HG02588 (cell line): ENCODE measurements around the gene CHPF.

Experiments used
- ATAC-seq: cut with Tn5 transposase; IDR thresholded peaks from one replicate; pipeline ENCODE4 v1.9.1; 2021; ENCODE audit warnings: mild to moderate bottlenecking, moderate library complexity; ENCODE audit not compliant: unreplicated experiment

The CHPF gene

GRCh38 chr2:219514836-219515235 lies 28.8 kb downstream of the CHPF start:
- no peak for ATAC-seq

DNA sequence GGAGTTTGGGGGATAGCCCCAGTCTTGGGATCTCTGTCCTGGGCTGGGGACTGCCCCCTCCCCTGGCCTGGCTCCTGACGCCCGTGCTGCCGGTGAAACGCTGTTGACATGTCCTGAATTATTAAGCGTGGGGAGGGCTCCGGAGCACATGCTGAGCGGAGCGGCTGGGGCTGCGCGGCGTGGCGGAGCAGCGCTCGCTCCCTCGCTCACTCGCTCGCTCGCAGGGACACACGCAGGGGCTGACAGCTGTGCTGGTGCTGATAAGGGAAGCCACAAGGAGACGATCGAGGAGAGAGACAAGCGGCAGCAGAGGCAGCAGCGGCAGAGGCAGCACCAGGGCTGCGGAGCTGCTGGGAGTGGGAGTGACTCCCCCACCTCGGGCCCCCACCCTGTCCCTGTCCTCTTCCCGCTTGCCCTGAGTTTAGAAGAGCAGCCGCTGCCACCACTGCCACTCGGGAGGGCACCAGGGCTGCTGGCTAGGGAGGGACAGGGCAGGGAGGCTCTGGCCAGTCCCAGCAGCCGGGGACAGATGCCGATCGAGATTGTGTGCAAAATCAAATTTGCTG lies 29.3 kb downstream of the CHPF start, which contains the start of gene ASIC4:
Gene ASIC4, plus strand, starts transcription at position 287 of the 566 bp plus-strand sequence. Its CDS starts 243 bp downstream, at position 530.
- no peak for ATAC-seq

DNA sequence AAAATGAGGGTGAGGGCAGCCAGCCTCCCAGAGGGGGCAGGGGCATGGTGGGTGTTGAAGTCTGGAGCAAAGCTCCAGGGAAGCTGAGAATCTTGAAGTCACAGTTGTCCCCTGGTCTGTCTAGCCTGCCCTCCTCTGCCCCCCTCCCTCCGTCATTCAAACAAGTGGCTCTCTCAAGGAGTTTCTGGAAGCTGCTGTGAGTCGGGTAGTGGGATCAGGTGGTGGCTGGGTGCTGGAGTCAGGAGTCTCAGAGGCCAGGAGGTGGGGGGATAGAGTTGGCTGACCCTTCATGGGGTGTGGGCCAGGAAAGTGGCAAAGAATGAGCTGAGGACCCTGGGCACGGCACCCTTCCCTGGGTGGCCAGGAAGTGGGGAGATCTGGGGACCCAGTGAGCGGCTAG lies 29.8 kb downstream of the CHPF start:
- ATAC-seq: no peak

- ATAC-seq: no peak
Observed at GRCh38 chr2:219512524-219513216, 30.9 kb downstream of the CHPF start.

- no peak for ATAC-seq
Observed at GRCh38 chr2:219511547-219512325, 31.9 kb downstream of the CHPF start.

DNA sequence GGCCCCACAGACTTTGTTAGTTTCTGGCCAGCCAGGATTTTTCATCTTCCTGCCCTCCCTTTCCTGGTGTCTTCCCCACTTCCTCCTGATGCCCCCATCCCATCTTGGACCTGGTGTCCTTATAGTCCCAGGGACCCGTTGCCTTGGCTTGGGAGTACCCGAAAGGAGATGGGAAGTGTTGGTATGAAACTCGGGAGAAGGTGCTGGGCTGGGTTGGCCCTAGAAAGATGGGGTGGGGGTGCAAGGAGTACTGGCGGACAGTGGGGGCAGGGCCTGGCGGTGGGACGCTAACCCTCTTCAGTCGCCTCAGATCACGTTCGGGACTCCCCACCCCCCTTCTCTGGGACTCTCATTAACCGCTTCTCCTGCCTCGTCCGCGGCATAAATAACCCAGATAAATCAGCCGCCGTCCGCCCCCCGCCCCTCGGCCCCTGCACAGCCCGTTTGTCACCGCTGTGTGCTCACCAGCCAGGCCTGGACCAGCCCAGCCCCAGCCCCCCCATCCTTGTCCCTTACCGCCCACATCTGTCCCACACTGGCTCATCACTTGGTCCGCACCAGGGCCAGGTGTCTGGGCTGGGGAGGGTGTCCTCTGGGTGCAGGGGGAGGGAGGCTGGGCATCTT lies 33.0 kb downstream of the CHPF start:
- no peak for ATAC-seq

DNA sequence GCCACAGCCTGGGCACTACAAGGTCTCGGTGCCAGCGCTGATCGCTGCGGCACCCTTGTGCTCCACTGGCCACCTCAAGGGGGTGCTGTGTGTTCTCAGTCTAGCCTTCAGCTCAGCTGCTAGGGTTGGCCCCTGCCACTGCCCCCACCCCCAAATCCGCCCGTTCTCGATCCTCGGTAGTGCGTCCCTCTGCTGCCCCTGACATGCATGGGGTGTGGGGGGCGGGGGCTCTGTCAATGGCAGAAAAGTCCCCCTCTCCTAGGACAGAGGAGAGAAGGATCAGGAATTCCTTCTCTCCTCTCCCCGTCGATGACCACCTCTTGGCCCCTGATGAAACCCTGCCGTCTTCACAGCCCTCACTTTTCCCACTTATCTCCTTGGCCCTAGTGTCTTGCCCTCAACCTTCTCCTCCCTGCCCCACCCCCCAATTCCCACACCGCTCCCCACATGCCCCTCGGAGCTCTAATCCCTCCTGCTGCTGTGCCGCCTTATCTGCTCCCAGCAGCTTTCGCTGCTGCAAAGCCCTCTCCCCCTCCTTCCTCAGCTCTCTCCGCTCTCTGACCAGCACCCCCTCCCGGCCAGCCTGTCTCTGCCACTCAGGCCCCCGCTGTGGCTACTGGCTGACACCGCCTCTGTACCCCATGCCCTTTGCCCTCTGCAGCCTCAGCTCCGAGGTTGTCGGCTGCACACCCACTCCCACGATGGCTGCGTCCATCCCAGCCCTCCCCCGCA lies 33.7 kb downstream of the CHPF start:
- ATAC-seq: peak; percentile 54

GRCh38 chr2:219508971-219509779 lies 34.4 kb downstream of the CHPF start:
- ATAC-seq: peak; percentile 11

DNA sequence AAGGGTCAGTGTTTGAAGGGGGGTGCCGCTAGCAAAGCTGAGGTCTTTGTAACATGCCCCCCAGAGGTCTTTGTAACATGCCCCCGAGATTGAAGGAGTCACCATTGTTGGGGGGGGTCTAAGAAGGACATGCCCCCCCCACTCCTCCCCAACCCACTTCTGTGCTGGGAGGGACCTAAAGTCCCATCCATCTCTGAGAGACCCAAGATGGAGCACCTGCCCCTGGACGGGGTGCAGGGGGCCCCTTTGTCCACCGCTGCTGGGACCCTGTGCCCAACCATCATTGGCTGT lies 35.2 kb downstream of the CHPF start:
- no peak for ATAC-seq

DNA sequence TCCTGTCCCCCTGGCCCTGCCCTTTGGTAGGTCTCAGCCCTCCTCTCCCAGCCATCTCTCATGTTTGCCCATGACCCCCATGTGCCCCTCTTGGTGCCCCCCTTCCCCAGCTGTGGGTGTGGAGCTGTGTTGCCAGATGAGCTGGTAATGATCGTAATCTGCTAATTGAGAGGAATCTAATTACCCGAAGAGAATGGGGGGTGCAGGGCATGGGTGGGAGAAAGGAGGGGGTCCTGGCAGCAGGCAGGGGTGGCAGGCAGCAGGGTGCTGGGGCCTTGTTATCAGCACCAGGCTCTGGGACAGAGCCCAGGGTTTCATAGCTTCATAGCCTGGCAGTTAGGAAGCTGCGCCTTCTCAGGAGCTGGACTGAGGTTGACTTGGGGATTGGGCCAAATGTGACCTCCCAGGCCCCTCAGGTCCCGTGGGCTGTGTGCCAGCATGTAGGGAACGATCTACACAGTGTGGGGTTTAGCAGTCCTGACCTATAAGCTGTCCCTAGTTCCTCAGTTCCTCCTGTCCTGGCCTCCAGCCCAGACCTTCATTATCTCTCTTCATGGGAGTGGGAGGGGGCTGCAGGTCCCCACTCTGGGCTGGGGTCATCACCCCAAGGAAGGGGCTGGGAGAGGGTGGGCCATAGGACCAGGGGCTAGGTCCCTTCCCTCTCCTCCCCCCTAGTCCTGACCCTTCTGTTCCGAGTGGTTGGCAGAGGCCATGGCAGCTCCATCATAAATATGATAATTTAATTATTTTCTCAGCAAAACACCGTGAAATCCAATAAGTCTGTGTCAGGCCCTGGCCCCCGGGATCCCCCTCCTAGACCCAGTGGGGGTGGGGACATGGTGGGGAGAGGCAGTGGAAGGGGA lies 35.8 kb downstream of the CHPF start:
- no peak for ATAC-seq

DNA sequence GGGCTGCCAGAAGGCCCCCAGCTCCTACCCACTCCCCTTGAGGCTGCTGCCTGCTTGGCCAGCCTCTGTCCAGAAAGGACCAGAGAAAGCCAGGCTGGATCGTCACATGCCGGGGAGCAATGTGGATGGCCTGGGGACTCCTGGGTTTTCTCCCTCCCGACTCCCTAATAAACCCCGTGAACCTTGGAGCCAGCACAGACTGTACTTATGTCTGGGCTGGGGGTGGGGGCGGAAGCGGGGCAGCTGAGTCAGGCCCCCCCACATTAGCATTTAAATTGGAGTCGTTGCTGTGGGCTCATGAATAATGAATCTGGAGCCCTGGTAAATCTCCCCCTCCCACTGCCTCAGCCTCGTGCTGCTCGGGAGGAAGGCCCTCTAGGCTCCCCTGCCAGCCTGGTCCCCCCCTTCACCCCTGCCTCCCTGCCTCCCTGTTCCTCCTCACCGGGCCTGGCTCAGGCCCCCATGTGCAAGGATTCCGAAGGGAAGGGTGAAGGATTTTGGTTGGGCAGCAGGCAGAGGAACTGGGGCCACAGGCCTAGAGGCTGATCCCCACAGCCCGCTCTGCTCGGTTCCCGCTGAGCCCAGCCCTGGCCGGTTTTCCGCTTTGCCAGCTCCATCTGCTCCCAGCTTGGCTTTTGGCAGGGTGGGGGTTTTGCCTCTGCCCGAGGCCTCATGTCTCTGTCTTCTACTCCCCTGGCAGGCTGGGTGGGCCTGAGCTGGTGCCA lies 36.6 kb downstream of the CHPF start:
- ATAC-seq: no peak

DNA sequence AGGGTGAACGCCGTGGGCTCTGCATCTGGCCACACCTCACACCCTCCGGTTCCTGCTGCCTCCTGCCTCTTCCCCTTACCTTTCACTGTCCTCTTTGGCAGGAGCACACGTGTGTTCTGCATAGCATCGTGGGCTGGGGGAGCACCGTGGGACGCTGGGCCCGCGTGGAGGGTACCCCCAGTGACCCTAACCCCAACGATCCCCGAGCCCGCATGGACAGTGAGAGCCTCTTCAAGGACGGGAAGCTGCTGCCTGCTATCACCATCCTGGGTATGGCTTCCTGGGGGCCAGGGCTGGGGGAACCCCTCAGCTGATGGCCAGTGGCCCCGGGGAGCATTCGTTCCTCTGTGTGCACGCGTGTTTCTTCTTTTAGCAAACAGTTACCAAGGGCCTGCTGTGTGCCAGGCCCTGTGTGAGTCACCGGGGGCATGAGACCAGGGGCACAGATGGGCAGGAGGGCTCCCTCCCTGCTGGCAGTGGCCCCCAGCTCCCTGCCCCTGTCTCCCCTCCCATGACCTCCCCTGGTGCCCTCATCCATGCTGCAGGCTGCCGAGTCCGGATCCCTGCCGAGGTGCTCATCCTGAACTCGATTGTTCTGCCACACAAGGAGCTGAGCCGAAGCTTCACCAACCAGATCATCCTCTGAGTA lies 37.3 kb downstream of the CHPF start:
- ATAC-seq: no peak

DNA sequence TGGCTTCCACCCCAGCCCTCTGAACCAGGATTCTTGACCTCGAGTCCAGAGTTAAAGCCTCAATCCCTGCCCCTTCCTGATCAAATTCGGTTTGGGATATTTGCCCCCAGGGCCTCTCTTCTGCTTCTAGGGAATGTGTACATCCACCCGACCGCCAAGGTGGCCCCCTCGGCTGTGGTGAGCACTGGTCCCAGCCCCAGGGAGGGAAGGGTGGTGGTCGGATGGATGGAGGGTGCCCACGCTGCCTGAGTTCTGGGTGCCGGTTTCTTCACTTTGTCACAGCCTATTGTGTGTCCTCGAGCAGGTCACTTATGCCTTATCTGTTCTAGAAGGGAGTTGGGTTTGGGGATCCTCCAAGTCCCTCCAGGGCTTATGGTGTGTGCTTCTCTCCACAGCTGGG lies 38.0 kb downstream of the CHPF start:
- ATAC-seq: no peak

DNA sequence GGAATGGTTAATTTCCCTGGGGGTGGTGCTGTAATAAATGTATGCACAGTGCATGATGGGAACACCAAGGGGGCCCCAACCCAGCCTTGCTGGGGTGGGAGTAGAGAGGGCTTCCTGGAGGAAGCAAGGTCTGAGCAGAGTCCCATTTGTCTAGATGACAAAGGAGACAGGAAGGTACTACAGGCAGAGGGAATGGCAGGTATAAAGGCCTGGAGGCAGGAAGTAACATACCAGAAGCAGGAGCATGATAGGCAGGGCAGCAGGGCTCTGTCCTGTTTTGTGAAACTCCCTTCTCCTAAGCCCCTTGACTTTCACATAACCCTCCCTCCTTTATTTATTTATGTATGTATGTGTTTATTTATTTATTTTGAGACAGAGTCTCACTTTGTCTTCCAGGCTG lies 41.0 kb downstream of the CHPF start:
- no peak for ATAC-seq

GRCh38 chr2:219501849-219502248 lies 41.8 kb downstream of the CHPF start:
- no peak for ATAC-seq

DNA sequence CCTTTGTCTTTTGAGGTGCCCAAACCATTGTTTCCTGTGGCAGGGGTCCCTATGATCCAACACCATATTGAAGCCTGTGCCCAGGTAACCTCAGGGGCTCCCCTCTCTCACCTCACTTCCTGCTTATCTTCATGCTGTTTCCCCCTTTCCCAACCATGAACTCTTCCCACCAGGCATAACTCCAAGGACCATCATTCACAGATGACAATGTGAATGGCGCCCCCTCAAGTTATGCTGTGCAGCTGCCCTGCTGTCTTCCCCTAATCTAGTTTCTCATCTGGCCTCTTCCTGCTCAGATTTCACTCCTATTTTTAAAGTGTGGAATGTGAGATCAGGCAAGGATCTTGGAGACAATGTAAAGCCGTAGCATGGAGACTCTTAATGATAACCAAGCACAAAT lies 43.5 kb downstream of the CHPF start:
- ATAC-seq: no peak

DNA sequence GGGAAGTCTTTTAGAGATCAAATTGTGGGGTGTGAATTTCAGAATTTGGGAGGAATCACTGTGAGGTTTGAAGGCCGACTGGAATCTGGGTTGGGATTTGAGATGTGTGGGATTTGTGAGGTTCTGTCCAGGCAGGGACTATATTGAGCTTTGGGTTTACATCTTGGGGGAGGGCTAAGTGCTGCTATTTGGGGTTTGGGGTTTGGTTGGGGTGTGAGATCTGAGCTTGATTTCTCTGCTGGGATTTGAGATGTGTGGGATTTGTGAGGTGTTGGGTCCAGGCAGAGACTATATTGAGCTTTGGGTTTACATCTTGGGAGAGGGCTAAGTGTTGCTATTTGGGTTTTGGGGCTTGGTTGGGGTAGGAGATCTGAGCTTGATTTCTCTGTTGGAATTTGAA lies 44.1 kb downstream of the CHPF start:
- ATAC-seq: no peak

- ATAC-seq: no peak
Observed at GRCh38 chr2:219499058-219499307, 44.6 kb downstream of the CHPF start.
